Epidermal melanocyte (primary cell): ENCODE measurements around the gene PSME2.

Source experiments
- DNase-seq: peaks from one replicate; pipeline ENCODE4 v3.0.0; 2011; ENCODE audit warnings: low spot score; ENCODE audit not compliant: insufficient read length

PSME2 gene

DNA sequence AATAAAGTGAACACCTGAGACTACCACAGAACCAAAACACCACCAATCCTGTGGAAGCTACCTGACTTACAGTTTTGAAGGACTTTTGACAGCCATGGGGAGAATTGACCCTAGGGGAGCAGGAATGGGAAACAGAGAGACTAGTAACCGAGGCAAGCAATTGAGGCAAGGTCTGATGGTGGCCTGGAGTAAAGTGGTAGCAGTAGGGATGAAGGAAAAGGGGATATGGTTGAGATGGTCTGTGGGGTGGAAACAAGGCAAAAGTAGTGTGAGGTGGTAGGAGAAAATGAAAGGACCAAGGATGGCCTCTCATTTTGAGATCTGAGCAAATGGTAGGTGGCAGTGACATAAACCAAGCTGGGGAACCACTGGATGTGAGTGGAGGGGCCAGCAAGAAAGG lies 10.4 kb upstream of the PSME2 start:
- no peak for DNase-seq

DNA sequence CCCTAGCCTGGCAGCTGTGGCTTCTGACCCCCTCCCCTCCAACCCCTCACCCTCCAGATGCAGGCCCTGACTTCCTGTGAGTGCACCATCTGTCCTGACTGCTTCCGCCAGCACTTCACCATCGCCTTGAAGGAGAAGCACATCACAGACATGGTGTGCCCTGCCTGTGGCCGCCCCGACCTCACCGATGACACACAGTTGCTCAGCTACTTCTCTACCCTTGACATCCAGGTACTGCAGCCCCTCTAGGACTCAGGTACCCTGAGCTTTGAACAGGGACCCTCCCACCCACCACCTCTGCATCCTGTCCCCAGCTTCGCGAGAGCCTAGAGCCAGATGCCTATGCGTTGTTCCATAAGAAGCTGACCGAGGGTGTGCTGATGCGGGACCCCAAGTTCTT lies 8.7 kb upstream of the PSME2 start:
- no peak for DNase-seq

DNA sequence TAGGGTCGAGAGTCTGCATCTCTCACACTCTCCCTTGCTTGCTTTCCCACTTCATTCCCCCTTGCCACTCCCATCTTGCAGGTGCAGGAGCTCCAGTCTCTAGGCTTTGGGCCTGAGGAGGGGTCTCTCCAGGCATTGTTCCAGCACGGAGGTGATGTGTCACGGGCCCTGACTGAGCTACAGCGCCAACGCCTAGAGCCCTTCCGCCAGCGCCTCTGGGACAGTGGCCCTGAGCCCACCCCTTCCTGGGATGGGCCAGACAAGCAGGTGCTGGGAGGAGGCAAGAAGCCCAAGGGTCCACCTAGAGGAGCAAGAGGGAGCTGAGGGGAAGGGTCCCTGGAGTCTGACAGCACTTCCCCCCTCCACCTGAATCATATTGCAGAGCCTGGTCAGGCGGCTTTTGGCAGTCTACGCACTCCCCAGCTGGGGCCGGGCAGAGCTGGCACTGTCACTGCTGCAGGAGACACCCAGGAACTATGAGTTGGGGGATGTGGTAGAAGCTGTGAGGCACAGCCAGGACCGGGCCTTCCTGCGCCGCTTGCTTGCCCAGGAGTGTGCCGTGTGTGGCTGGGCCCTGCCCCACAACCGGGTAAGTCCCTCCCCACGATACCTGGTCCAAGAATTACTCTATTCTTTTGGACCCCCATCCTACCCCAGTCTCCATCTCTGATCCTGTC lies 5.1 kb upstream of the PSME2 start:
- no peak for DNase-seq

DNA sequence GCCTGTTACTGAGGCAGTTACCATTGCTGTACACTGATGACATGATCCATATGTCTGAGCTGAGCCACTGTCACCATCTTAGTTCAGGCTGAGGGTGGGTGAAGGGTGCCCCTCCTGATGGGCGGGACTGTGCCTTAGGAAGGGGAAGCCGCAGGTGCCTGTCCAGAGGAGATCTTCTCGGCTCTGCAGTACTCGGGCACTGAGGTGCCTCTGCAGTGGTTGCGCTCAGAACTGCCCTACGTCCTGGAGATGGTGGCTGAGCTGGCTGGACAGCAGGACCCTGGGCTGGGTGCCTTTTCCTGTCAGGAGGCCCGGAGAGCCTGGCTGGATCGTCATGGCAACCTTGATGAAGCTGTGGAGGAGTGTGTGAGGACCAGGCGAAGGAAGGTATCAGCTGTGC lies 4.6 kb upstream of the PSME2 start:
- no peak for DNase-seq

DNA sequence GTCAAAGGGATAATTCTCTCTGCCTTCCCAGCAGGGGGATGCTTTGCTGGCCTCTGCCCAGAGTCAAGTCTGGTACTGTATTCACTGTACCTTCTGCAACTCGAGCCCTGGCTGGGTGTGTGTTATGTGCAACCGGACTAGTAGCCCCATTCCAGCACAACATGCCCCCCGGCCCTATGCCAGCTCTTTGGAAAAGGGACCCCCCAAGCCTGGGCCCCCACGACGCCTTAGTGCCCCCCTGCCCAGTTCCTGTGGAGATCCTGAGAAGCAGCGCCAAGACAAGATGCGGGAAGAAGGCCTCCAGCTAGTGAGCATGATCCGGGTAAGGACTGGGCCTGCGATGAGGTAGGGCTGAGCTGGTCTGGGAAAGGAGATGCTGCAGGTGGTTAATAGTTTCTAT lies 4.2 kb upstream of the PSME2 start:
- DNase-seq: no peak

DNA sequence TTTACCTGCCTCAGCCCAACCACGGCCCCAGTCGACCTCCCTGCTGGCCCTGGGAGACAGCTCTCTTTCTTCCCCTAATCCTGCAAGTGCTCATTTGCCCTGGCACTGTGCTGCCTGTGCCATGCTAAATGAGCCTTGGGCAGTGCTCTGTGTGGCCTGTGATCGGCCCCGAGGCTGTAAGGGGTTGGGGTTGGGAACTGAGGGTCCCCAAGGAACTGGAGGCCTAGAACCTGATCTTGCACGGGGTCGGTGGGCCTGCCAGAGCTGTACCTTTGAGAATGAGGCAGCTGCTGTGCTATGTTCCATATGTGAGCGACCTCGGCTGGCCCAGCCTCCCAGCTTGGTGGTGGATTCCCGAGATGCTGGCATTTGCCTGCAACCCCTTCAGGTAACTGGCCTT lies 3.7 kb upstream of the PSME2 start:
- DNase-seq: no peak

DNA sequence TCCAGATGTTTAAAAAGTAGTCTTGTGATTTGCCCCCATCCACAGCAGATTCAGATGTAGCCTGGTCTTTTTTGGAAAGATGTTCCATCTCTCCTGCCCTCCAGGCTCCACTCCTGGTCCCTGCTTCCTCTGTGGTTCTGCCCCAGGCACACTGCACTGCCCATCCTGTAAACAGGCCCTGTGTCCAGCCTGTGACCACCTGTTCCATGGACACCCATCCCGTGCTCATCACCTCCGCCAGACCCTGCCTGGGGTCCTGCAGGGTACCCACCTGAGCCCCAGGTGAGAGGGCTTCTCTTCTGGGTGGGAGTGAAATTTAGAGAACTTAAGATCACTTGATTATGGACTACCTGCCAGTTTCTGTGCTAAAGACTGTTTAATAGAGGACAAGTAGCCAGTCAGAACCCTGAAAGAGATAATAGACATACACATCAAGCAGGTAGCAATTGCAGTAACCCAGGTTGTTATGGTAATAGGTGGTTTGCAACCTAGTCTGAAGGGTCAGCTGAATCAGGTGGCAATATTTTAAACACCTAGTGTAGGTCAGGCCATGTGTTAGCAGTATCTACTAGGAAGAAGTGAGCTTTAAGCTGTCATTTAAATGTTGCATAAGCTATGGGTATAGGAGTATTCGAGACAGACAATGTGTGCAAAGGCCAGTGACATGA lies 3.0 kb upstream of the PSME2 start:
- no peak for DNase-seq

DNA sequence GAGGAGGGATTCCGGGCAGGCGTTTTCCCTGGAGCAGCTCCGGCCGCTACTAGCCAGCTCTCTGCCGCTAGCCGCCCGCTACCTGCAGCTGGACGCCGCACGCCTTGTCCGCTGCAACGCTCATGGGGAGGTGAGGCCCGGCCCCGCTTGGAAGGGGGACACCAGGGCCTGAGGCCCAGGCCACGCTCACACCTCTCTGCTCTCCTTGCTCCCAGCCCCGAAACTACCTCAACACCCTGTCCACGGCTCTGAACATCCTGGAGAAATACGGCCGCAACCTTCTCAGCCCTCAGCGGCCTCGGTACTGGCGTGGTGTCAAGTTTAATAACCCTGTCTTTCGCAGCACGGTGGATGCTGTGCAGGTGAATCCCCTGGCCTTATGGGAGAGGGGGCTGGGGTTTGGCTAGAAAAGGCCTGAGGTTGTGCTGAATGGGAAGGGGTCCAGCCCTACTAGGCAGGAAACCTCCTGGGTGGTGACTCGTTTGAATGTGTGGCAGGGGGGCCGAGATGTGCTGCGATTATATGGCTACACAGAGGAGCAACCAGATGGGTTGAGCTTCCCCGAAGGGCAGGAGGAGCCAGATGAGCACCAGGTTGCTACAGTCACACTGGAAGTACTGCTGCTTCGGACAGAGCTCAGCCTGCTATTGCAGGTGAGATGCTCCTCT lies 1.5 kb upstream of the PSME2 start:
- no peak for DNase-seq

DNA sequence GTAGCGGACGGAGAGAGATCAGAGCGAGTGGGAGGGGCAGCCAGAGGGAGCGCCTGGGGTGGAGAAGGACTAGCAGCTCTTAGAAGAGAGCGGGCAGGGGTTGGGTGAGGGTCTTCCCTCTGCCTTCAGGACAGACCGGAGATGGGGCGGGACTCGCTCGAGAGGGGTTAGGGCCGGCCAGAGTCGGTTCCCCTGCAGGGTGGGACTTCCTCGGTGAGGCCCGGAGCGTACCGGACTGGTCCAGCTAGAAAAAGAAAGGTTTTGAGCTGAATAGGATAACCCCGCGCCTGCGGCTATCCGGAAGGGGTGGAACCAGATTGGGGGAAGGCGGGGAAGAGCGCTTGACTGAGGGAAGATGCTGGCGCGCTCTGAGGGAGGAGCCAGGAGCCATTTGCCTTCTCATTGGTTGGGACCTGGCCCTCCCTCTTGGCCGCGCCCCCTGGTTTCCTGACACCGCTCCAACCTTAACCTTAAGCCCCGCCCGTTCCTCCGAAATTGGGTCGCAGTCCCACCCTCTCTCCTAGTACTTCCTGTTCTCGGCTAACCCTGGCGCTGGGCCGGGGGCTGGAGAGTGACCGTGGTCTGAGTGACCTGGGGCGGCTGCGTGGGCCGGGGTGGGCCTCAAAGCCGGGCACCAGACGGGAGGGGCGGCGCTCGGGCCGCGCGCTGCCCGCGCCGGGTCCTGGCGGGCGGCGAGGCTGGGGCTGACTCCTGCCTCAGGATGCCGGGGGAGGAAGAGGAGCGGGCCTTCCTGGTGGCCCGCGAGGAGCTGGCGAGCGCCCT lies 759 bp upstream of the PSME2 start, which contains the start of gene RNF31:
Gene RNF31 (plus strand): TSS at position 521 of the 783 bp plus-strand sequence. CDS start 201 bp downstream, at position 722.
- peak; percentile 93 for DNase-seq

DNA sequence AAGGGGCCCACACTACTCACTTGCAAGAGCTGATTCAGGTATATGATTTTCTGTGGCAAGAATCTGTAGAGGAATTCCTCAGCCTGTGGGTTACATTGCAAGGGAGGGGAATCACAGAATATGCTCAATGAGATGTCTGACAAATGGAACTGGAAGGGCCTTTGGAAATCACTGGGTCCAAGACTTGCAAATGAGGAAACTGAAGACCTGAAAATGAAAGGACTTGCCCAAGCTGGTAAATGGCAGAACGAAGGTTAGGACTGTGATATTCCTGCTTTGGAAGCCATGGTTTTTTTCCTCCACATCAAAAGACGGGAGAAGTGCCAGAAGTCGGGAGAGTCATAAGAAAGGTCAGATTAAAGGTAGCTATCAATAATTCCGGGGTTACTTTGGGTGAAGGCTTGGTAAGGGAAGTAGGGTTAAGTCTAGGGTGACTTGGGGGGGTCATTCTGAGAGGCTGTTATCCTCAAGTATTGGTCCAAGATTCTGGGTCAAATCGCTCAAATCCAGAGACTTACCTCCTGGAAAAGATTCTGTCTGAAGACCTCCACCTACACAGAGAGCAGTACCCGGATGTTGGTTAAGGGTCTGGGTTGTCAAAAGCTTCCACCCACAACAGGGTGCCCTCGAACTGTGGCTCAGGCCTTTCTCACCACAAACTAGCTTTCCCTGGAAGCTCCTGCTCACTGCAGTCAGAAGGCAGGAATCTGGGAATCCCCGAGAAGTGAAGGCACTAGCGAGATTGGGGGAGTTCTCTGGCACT lies 539 bp downstream of the PSME2 start:
- no peak for DNase-seq

DNA sequence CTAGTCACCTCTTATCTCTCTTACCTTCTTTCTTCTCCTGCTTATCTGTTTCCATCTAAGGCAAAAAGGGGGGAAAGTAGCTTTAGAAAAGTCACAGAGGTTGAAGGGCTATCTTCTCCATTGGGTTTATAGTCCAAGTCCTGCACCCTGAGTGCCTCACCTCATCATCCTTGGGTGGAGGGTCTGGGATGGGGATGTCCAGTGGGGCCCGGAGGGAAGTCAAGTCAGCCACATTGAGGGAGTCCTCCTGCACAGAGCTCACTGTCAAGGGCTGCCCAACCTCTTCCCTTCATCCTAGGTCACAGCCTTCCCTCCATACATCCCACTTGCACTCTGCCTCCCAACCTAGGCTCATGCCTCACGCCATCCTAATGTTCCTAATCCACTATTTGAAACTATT lies 1.2 kb downstream of the PSME2 start:
- no peak for DNase-seq

DNA sequence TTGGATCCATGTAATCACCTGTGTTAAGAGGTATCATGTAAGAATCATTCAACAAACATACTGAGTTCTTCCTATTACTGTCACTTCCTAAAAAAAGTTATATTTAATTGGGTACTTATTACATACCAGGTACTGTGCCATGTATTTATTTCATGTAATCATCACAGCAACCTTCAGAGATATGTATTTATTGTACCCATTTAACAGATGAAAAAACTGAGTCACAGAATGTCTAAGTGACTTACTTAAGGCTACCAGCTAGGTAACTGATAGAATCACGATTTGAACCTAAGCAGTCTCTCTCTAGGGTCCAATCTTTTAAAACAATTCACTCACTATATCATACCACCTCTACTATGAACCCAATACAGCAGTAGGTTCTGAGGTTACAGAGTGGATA lies 2.0 kb downstream of the PSME2 start:
- no peak for DNase-seq

DNA sequence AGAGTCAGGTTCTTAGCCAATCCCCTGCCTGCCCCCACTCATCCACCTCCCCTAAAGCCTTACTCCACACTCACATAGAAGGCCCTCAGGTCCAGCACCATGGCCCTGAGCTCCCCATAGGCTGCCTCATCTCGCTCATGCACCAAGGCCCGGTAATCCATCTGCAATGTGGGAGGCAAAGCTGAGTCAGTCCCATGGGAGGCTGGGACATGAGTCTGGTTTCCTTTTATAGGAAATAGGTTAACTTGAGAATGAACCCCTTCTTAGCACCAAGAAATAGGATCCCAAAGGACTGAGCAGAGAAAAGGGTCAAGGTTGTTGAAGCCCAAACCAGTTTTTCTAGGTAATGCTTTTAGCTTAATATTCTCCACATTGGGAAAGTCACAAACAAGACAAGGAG lies 2.9 kb downstream of the PSME2 start:
- no peak for DNase-seq

DNA sequence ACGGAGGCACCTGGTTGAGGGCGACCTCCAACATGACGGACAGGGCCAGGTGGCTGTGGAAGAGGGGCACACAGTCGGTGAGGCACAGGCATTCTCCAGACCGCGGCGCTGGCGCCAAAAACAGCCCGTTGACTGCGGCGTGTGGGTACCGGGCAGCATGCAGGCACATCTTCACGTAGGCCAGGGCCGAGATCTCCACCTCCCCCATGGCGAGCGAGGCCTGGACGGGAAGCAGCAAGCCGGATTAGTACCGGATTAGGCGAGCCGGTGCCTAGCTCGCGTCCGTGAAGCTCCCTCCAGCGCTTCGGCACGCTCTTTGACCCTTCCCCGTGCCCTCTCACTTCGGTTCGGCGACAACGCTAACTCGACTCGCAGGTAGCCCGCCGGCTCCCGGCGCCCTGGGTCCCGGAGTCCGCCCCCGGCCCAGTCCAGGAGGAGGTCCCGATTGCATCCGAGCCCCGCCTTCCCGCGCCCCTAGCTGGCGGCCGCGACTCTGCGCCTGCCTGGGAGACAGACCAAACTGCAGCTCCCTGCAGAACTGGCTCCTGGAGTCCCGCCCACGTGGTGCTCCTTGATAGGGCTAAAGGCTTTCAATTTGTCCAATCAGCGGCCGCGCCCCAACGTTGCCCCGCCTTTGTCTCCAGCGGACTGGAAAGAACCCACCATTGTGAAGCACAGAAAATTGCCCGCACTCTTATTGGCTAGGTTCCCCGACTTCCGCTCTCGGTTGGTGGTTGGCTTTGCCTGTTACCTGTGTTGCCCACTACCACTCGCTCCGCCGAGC lies 5.1 kb downstream of the PSME2 start, which contains the start of gene EMC9:
Gene EMC9 (minus strand): TSS at position 495 of the 784 bp plus-strand sequence. CDS start 287 bp downstream, at position 208.
- DNase-seq: peak; percentile 99

DNA sequence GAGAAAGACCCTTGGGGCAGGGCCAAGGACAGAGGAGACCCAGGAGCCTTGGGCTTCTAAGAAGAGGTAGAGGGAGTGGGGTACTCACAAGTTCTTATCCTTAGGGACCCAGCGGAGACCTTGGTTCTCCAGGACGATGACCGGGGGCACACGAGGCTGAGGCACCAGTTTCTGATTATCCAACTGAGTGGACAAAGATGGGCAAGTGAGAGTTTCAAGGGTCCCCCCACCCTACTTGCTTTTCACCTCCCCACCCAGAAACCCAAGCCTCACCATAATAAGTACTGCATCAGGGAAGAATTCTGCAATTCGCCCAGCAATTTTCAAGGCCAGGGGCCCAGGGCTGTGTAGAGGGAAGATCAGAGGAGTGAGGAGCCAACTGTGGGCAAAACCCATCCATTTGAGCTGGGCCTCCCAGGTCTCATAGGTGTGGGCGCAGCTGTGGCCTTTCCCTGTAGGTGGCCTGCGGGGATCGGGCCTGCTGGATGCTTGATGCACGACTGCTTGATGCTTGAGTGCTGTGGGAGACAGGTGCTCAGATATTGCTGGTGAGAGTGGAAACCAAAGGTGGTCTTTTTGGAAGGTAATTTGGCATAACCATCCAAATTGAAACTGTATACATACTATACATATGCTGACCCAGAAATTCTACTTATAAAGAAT lies 7.0 kb downstream of the PSME2 start:
- no peak for DNase-seq

DNA sequence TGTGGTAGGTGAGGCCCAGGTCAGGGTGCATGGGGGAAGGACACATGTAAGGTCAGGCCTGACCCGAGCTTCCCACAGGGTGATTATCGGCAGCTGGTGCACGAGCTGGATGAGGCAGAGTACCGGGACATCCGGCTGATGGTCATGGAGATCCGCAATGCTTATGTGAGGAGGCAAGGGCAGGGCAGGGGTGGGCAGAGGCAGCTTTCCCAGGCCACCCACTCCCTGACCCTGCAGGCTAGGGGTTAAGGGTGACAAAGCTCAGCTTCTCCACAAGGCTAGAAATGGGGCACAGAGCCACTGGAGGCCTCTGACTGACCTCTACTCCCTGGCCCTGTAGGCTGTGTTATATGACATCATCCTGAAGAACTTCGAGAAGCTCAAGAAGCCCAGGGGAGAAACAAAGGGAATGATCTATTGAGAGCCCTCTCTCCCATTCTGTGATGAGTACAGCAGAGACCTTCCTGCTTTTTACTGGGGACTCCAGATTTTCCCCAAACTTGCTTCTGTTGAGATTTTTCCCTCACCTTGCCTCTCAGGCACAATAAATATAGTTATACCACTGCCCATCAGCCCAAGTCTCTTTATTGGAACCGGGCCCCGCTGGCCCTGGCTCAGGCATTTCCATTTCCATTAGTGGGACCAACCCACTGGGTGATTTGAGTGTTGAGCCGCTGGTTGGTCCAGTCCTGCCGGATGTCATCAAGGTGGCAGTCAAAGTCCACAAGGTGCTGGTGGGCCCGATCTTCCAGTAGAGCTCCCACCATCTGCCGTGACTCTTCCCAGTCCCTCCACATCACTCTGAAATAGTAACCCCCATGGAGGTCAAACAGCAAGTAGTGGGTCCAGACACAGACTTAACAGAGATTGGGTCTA lies 7.8 kb downstream of the PSME2 start:
- DNase-seq: no peak

DNA sequence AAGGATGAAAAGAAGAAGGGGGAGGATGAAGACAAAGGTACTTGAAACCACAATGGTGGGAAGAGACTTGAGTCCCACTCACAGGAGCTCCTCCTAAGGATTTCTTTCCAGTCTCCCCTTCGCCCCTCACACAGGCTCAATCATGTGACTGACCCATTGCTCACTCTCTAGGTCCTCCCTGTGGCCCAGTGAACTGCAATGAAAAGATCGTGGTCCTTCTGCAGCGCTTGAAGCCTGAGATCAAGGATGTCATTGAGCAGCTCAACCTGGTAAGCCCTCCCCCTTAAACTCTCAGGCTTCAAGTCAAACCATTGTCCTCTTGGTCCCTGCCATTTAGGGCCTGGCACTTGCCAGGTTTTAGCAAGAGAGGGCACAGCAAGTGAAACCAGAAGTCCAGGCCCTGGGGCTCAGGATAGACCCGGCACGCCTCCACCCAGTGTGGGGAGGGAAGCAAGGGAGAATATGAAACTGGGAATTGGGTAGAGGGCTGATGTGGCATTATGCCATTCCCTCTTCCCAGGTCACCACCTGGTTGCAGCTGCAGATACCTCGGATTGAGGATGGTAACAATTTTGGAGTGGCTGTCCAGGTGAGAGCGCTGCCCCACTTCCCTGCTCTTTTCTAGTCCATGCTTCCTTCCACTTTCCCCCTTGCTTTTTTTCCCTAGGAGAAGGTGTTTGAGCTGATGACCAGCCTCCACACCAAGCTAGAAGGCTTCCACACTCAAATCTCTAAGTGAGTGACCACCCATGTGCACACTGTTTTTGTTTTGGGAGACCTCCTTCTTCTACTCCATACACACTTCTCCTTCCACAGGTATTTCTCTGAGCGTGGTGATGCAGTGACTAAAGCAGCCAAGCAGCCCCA lies 8.6 kb downstream of the PSME2 start:
- no peak for DNase-seq
